Lower leg skin (tissue), 4 donors: ENCODE results near the gene MLLT3. TPM values are rescaled to one million over a fixed set of nuclear protein-coding genes. Genes with fewer than 3 reads are reported as not detected.

Source experiments
- DNase-seq, 2 donors: peaks; one replicate each; pipeline ENCODE4 v3.0.0-alpha.2; 2019; ENCODE audit warnings: low spot score in 2 of 2
- H3K4me3 ChIP-seq: fragments of 200-600 bp; sonication (generic); 2 replicates; pipeline ENCODE4 v1.5.1; 2017; ENCODE audit warnings: mild to moderate bottlenecking, low read depth; ENCODE audit not compliant: poor library complexity, severe bottlenecking
- CTCF ChIP-seq, 3 donors: fragments of 450-650 bp; IDR thresholded peaks; one replicate each; pipeline ENCODE4 v1.5.1; 2016; ENCODE audit warnings: antibody characterized with exemption in 3 of 3, mild to moderate bottlenecking in 3 of 3, moderate library complexity in 2 of 3
- POLR2A ChIP-seq, 2 donors: fragments of 450-650 bp; IDR thresholded peaks; one replicate each; pipeline ENCODE4 v1.6.1; 2016 to 2017; ENCODE audit warnings: antibody characterized with exemption in 2 of 2, mild to moderate bottlenecking in 1 of 2, moderate library complexity in 1 of 2
- WGBS, 2 donors: methylation state at CpG; one replicate each; pipeline ENCODE4 v1.1.5; 2018; 5-methylcytosine and 5-hydroxymethylcytosine counted together
- intact Hi-C: fragments of 100-400 bp; cut with DNase I; formaldehyde crosslinking; loops from one replicate; pipeline ENCODE4 v1.15.0; 2023; ENCODE audit warnings: low total_unique reads
- total RNA-seq, 4 donors: library from RNA; depleted of rRNA; stranded (reverse); fragments of >200 nt; gene quantifications; one replicate each; pipeline ENCODE4 v1.1.0, GENCODE V29; 2016

MLLT3 gene
- total RNA-seq, 4 donors from 2014 or later, result 10.6 to 15.2 (median 12.5) TPM

GRCh38 chr9:20405078-20405477 is 217.2 kb downstream of the MLLT3 start:
- WGBS, 2 donors, result 89 to 93% methylated on average over 1 of the region's 1 CpG
- intact Hi-C loops, result no loop called here
- TF ChIP-seq POLR2A (IDR thresholded peaks at IDR 0.05), result no peak
- TF ChIP-seq CTCF (IDR thresholded peaks at IDR 0.05), result no peak
- no peak overlapping the region for H3K4me3 ChIP-seq
- no peak for DNase-seq

GRCh38 chr9:20404192-20404813 is 218.0 kb downstream of the MLLT3 start:
- DNase-seq, result no peak
- H3K4me3 ChIP-seq, result no peak overlapping the region
- WGBS, 2 donors, result 81 to 89% methylated on average over 7 of the region's 7 CpGs
- no peak for TF ChIP-seq POLR2A (IDR thresholded peaks at IDR 0.05)
- TF ChIP-seq CTCF (IDR thresholded peaks at IDR 0.05), result no peak
- intact Hi-C loops, result no loop called here

- DNase-seq, result no peak
- intact Hi-C loops, result no loop called here
- H3K4me3 ChIP-seq, result no peak overlapping the region
- TF ChIP-seq POLR2A (IDR thresholded peaks at IDR 0.05) (no peak), CTCF (IDR thresholded peaks at IDR 0.05) (no peak)
- WGBS, 2 donors, result 83 to 92% methylated on average over 2 of the region's 2 CpGs
Measured at GRCh38 chr9:20403346-20403745, 219.0 kb downstream of the MLLT3 start.

GRCh38 chr9:20402273-20402875 is 219.9 kb downstream of the MLLT3 start:
- 92 to 94% methylated on average over 4 of the region's 4 CpGs for WGBS, 2 donors
- intact Hi-C loops, result no loop called here
- no peak for DNase-seq
- TF ChIP-seq POLR2A (IDR thresholded peaks at IDR 0.05) (no peak), CTCF (IDR thresholded peaks at IDR 0.05) (no peak)
- H3K4me3 ChIP-seq, result no peak overlapping the region

- no peak overlapping the region for H3K4me3 ChIP-seq
- 75 to 80% methylated on average over 8 of the region's 8 CpGs for WGBS, 2 donors
- intact Hi-C loops, result no loop called here
- TF ChIP-seq CTCF (IDR thresholded peaks at IDR 0.05), result no peak
- TF ChIP-seq POLR2A (IDR thresholded peaks at IDR 0.05), result no peak
- no peak for DNase-seq
Measured at GRCh38 chr9:20398536-20399338, 223.6 kb downstream of the MLLT3 start.
